ENCODE measurements around the gene XXYLT1. TPM values are rescaled to one million over a fixed set of nuclear protein-coding genes. Genes with fewer than 3 reads are reported as not detected.

XXYLT1 gene
- total and polyA plus RNA-seq, 10 of the 15 experiments (the other 5 are each of a cell fraction or from before 2014, with no cell fraction given): 1.2 to 14.2 (median 9.3) TPM

DNA sequence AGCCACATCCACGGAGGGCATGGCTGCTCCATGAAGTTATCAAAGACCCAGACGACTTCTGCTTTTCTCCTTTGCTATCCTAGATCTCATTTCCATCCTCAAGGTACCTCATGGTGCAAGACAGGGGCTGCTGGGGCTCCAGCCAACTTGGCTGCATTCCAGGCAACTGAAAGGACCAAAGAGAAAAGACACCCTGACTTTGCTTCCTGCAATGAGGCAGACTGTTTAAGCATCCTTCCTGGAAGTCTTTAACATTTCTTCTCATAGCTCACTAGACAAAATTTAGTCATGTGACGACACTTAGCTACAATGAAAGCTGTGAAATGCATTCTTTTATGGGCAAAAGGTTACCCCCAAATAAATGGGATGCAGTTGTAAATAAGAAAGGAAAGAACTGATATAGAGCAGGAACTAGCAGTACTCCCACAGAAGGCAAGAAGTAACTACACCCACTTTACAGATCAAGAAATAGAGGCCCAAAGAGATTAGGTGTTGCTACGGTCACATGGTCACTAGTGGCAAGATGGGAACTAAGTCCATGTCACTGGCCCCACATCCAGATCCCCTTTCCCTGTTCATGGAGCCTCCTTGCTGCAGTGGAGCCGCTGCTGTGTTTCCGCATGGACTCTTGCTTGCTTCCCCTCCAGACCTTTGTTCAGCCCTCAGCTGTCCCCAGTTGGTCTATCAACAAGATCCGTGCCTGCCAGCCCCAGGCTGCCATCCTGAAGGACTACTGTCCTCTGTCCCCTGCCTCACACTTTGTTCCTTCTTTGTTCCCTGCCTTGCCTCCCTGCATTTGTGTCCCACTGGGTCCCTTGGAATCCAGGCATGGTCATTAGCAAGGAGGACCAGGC, 107.0 kb downstream of the XXYLT1 start:
- H4K20me1 ChIP-seq (ENCODE audit: control insufficient read depth, insufficient read depth): no peaks in the 10 kb centered on the region
- no peak overlapping the region for H2AFZ ChIP-seq (ENCODE audit: control insufficient read depth, low read depth, low read length)
- ATAC-seq (no peak), FAIRE-seq (no peak), DNase-seq (ENCODE audit: low read depth, low spot score) (no peak)
- no TSS peak for BruUV-seq (replicated peaks)
- 91% methylated on average over 7 of the region's 7 CpGs for WGBS (ENCODE audit: insufficient coverage, insufficient replicate concordance, low lambda C conversion rate, missing lambda C conversion rate)
- no peaks in the 10 kb centered on the region for H3K79me2 ChIP-seq (ENCODE audit: control insufficient read depth, insufficient read depth, low read length)
- H3K27ac ChIP-seq (ENCODE audit: control insufficient read depth, insufficient read depth): no peak overlapping the region
- ChIA-PET CTCF (interaction anchor here (1.0 kb wide), 1 partner anchor 45 kb away, joined by 5 read pairs; no protein-coding TSS in a partner anchor), POLR2A (no interaction called here), RAD21 (ENCODE audit: unreplicated experiment) (interaction anchor here (2.1 kb wide), 1 partner anchor 89 kb away, joined by 5 read pairs; no protein-coding TSS in a partner anchor), SMC1A (ENCODE audit: uncharacterized antibody, unreplicated experiment) (interaction anchor here (1.2 to 1.3 kb wide), 2 partner anchors 25 to 47 kb away, joined by 3 to 4 read pairs; no protein-coding TSS in a partner anchor)
- TF ChIP-seq POLR2AphosphoS5 (IDR thresholded peaks at IDR 0.05; ENCODE audit: low read length): no peak
- TF ChIP-seq, protein P1, sequence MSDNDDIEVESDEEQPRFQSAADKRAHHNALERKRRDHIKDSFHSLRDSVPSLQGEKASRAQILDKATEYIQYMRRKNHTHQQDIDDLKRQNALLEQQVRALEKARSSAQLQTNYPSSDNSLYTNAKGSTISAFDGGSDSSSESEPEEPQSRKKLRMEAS (IDR thresholded peaks at IDR 0.05; ENCODE audit: low read depth, low read length): no peak
- no peak for TF ChIP-seq NFYA (IDR thresholded peaks at IDR 0.05; ENCODE audit: borderline replicate concordance, low read depth, low read length)
- TF ChIP-seq SRF (IDR thresholded peaks at IDR 0.05; ENCODE audit: low read depth in 2 of 2, low read length in 2 of 2): no peak
- TF ChIP-seq CHD2 (IDR thresholded peaks at IDR 0.05; ENCODE audit: borderline replicate concordance, low read depth, low read length): no peak
- TF ChIP-seq POLR2A (IDR thresholded peaks at IDR 0.05; ENCODE audit: low read depth, low read length): no peak
- no peak for TF ChIP-seq NR2F1 (conservative IDR thresholded peaks at IDR 0.05)
- TF ChIP-seq, protein P2, sequence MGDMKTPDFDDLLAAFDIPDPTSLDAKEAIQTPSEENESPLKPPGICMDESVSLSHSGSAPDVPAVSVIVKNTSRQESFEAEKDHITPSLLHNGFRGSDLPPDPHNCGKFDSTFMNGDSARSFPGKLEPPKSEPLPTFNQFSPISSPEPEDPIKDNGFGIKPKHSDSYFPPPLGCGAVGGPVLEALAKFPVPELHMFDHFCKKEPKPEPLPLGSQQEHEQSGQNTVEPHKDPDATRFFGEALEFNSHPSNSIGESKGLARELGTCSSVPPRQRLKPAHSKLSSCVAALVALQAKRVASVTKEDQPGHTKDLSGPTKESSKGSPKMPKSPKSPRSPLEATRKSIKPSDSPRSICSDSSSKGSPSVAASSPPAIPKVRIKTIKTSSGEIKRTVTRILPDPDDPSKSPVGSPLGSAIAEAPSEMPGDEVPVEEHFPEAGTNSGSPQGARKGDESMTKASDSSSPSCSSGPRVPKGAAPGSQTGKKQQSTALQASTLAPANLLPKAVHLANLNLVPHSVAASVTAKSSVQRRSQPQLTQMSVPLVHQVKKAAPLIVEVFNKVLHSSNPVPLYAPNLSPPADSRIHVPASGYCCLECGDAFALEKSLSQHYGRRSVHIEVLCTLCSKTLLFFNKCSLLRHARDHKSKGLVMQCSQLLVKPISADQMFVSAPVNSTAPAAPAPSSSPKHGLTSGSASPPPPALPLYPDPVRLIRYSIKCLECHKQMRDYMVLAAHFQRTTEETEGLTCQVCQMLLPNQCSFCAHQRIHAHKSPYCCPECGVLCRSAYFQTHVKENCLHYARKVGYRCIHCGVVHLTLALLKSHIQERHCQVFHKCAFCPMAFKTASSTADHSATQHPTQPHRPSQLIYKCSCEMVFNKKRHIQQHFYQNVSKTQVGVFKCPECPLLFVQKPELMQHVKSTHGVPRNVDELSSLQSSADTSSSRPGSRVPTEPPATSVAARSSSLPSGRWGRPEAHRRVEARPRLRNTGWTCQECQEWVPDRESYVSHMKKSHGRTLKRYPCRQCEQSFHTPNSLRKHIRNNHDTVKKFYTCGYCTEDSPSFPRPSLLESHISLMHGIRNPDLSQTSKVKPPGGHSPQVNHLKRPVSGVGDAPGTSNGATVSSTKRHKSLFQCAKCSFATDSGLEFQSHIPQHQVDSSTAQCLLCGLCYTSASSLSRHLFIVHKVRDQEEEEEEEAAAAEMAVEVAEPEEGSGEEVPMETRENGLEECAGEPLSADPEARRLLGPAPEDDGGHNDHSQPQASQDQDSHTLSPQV (IDR thresholded peaks at IDR 0.05): no peak
- TF ChIP-seq PAX8 (IDR thresholded peaks at IDR 0.05): no peak
- no peak overlapping the region for H3K9ac ChIP-seq (ENCODE audit: control insufficient read depth, insufficient read depth, low read length)
- no peak overlapping the region for H3K4me3 ChIP-seq
- H3K4me1 ChIP-seq (ENCODE audit: control insufficient read depth, insufficient read depth, low read length): peaks cover 24% of the 10 kb centered on the region
- in situ Hi-C loops (cut with MboI): no loop called here
- intact Hi-C loops (cut with micrococcal nuclease; ENCODE audit: unreplicated experiment): no loop called here
- no peaks in the 10 kb centered on the region for H3K27me3 ChIP-seq (replicated peaks in 1 of 2; ENCODE audit: control insufficient read depth in 2 of 2, insufficient read depth in 2 of 2, low read length in 1 of 2)
- no peaks in the 10 kb centered on the region; a peak in 1 of 4 replicates for H3K36me3 ChIP-seq (ENCODE audit: control insufficient read depth in 2 of 2, insufficient read depth in 2 of 2, low read length in 1 of 2)
- H3K4me2 ChIP-seq (ENCODE audit: control insufficient read depth, insufficient read depth): no peak overlapping the region
- no peaks in the 10 kb centered on the region for H3K9me3 ChIP-seq (replicated peaks; ENCODE audit: control insufficient read depth, insufficient read depth, low read length)
